ENCODE measurements around the gene MID1.

Gene MID1

DNA sequence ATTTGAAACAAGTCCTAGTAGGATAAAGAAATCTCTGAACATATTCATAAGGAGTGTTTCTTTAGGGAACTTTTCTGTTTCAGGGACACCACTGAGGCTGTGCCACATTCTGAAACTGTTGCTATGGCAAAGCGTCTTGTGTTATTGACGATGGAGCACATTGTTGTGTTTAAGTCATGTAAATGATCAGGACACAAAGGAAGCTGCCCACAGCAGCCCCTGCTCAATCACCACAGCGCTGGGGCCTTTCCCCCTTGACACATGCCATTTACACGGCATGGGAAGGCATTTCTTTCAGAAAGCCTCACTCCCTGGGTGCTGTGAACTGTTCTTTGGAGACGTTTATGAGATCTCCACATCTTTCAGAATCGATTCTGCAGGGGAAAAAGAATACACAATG lies 39.8 kb upstream of the MID1 start:
- H3K36me3 ChIP-seq (ENCODE audit: control insufficient read depth in 1 of 2, insufficient read depth in 2 of 2, low read depth in 1 of 2, low read length in 2 of 2): no peaks in the 10 kb centered on the region
- H3K27ac ChIP-seq (ENCODE audit: low read length, poor library complexity, severe bottlenecking): no peak overlapping the region
- no peak overlapping the region for H3K4me3 ChIP-seq (ENCODE audit: insufficient read depth in 1 of 2, low read depth in 1 of 2, low read length in 2 of 2)
- H3K79me1 ChIP-seq (replicated peaks; ENCODE audit: low read length, poor library complexity, severe bottlenecking): no peaks in the 10 kb centered on the region
- H3K27me3 ChIP-seq (ENCODE audit: control insufficient read depth in 1 of 2, insufficient read depth in 1 of 2, low read length in 2 of 2): no peaks in the 10 kb centered on the region
- no peak overlapping the region for H3K4me2 ChIP-seq (ENCODE audit: low read length, poor library complexity, severe bottlenecking)
- no peak overlapping the region for H2BK120ac ChIP-seq (ENCODE audit: low read depth, low read length)
- H2BK5ac ChIP-seq (ENCODE audit: low read depth, low read length, poor library complexity, severe bottlenecking): no peak overlapping the region
- no peak overlapping the region for H4K91ac ChIP-seq (ENCODE audit: low read length)
- no peak overlapping the region for H2BK15ac ChIP-seq (ENCODE audit: low read depth, poor library complexity, severe bottlenecking)
- WGBS: 25% methylated on average over 3 of the region's 6 CpGs
- no peak overlapping the region for H2AK5ac ChIP-seq (ENCODE audit: low read length, severe bottlenecking)
- H3K4me1 ChIP-seq (ENCODE audit: control insufficient read depth, insufficient read depth, low read depth, low read length): no peaks in the 10 kb centered on the region
- no peak overlapping the region for H3K14ac ChIP-seq (ENCODE audit: low read length in 2 of 2)
- H2AFZ ChIP-seq (ENCODE audit: low read depth, low read length): no peak overlapping the region
- no peak overlapping the region for H4K8ac ChIP-seq (ENCODE audit: low read length)
- H3K9me3 ChIP-seq (ENCODE audit: control insufficient read depth, low read length): no peaks in the 10 kb centered on the region
- H2BK12ac ChIP-seq (ENCODE audit: low read length in 2 of 2): no peak overlapping the region
- H3K9ac ChIP-seq (ENCODE audit: low read length): no peak overlapping the region
- no peak overlapping the region for H3K18ac ChIP-seq (ENCODE audit: low read depth in 1 of 2, low read length in 2 of 2)
- H3K23ac ChIP-seq (ENCODE audit: low read length in 2 of 2): no peak overlapping the region
- DNase-seq: no peak
- no peak overlapping the region for H3K4ac ChIP-seq (ENCODE audit: low read depth in 1 of 2, low read length in 2 of 2)

DNA sequence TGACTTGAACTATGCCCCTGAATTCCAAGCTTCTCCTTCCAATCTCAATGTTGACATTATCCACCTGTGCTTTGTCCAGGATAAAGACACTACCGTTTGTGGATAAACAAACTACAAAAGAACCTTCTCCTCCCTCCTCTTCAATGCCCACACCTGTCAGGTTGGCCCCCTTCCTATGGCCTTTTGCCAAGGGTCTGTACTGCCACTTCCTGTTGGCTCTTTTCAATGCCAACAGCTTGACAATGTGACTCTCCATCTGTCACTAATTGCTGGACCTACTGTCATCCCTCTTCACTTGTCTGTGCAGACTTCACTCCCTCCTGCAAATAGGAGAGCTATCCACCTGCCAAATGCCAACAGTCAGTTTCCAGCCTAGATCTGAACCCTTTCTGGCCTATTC lies 35.8 kb upstream of the MID1 start:
- H3K79me1 ChIP-seq (replicated peaks; ENCODE audit: low read length, poor library complexity, severe bottlenecking): no peaks in the 10 kb centered on the region
- no peak overlapping the region for H2BK120ac ChIP-seq (ENCODE audit: low read depth, low read length)
- H2AK5ac ChIP-seq (ENCODE audit: low read length, severe bottlenecking): no peak overlapping the region
- H3K36me3 ChIP-seq (ENCODE audit: control insufficient read depth in 1 of 2, insufficient read depth in 2 of 2, low read depth in 1 of 2, low read length in 2 of 2): no peaks in the 10 kb centered on the region
- H4K8ac ChIP-seq (ENCODE audit: low read length): no peak overlapping the region
- no peak overlapping the region for H4K91ac ChIP-seq (ENCODE audit: low read length)
- H3K18ac ChIP-seq (ENCODE audit: low read depth in 1 of 2, low read length in 2 of 2): no peak overlapping the region
- no peak overlapping the region for H3K23ac ChIP-seq (ENCODE audit: low read length in 2 of 2)
- H3K27me3 ChIP-seq (ENCODE audit: control insufficient read depth in 1 of 2, insufficient read depth in 1 of 2, low read length in 2 of 2): no peaks in the 10 kb centered on the region
- no peak overlapping the region for H2BK12ac ChIP-seq (ENCODE audit: low read length in 2 of 2)
- no peak overlapping the region for H3K9ac ChIP-seq (ENCODE audit: low read length)
- H3K4ac ChIP-seq (ENCODE audit: low read depth in 1 of 2, low read length in 2 of 2): no peak overlapping the region
- H3K9me3 ChIP-seq (ENCODE audit: control insufficient read depth, low read length): no peaks in the 10 kb centered on the region
- H3K4me2 ChIP-seq (ENCODE audit: low read length, poor library complexity, severe bottlenecking): no peak overlapping the region
- H2BK5ac ChIP-seq (ENCODE audit: low read depth, low read length, poor library complexity, severe bottlenecking): no peak overlapping the region
- H3K14ac ChIP-seq (ENCODE audit: low read length in 2 of 2): no peak overlapping the region
- 79% methylated on average over 1 of the region's 1 CpG for WGBS
- no peak overlapping the region for H3K4me3 ChIP-seq (ENCODE audit: insufficient read depth in 1 of 2, low read depth in 1 of 2, low read length in 2 of 2)
- no peak overlapping the region for H2BK15ac ChIP-seq (ENCODE audit: low read depth, poor library complexity, severe bottlenecking)
- H3K4me1 ChIP-seq (ENCODE audit: control insufficient read depth, insufficient read depth, low read depth, low read length): no peaks in the 10 kb centered on the region
- no peak overlapping the region for H2AFZ ChIP-seq (ENCODE audit: low read depth, low read length)
- H3K27ac ChIP-seq (ENCODE audit: low read length, poor library complexity, severe bottlenecking): no peak overlapping the region
- no peak for DNase-seq

DNA sequence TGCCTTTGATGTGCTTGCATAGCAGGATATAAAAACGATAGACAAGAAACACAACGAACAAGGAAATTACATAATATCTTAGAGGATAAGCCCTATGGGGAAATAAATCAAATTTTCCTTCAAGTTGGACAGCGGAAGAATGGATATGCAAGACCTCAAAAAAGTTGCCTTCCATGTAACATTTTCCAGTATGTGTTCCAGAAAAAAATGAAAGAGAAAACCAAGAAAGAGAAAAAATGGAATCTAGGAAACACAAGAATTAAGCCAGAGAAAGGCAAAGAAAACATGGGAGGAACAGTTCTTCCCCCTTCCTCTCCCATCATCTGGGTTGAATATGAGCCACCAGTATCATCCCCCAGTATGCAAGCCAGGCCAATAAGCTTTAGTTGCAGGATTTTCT lies 34.6 kb upstream of the MID1 start:
- Histone ChIP-seq H3K9me3 (ENCODE audit: control insufficient read depth, low read length) (no peaks in the 10 kb centered on the region), H3K27ac (ENCODE audit: low read length, poor library complexity, severe bottlenecking) (no peak overlapping the region), H3K23ac (ENCODE audit: low read length in 2 of 2) (no peak overlapping the region), H4K8ac (ENCODE audit: low read length) (no peak overlapping the region), H3K36me3 (ENCODE audit: control insufficient read depth in 1 of 2, insufficient read depth in 2 of 2, low read depth in 1 of 2, low read length in 2 of 2) (no peaks in the 10 kb centered on the region), H2BK5ac (ENCODE audit: low read depth, low read length, poor library complexity, severe bottlenecking) (no peak overlapping the region), H3K18ac (ENCODE audit: low read depth in 1 of 2, low read length in 2 of 2) (no peak overlapping the region), H4K91ac (ENCODE audit: low read length) (no peak overlapping the region), H3K4ac (ENCODE audit: low read depth in 1 of 2, low read length in 2 of 2) (no peak overlapping the region), H3K4me2 (ENCODE audit: low read length, poor library complexity, severe bottlenecking) (no peak overlapping the region), H3K27me3 (ENCODE audit: control insufficient read depth in 1 of 2, insufficient read depth in 1 of 2, low read length in 2 of 2) (no peaks in the 10 kb centered on the region), H3K4me3 (ENCODE audit: insufficient read depth in 1 of 2, low read depth in 1 of 2, low read length in 2 of 2) (no peak overlapping the region), H2BK15ac (ENCODE audit: low read depth, poor library complexity, severe bottlenecking) (no peak overlapping the region), H3K79me1 (replicated peaks; ENCODE audit: low read length, poor library complexity, severe bottlenecking) (no peaks in the 10 kb centered on the region), H2BK120ac (ENCODE audit: low read depth, low read length) (no peak overlapping the region), H3K4me1 (ENCODE audit: control insufficient read depth, insufficient read depth, low read depth, low read length) (no peaks in the 10 kb centered on the region), H2BK12ac (ENCODE audit: low read length in 2 of 2) (no peak overlapping the region), H2AK5ac (ENCODE audit: low read length, severe bottlenecking) (no peak overlapping the region), H3K9ac (ENCODE audit: low read length) (no peak overlapping the region), H3K14ac (ENCODE audit: low read length in 2 of 2) (no peak overlapping the region), H2AFZ (ENCODE audit: low read depth, low read length) (no peak overlapping the region)
- WGBS: no CpG with 5 or more reads among the region's 3 CpGs
- DNase-seq: no peak

DNA sequence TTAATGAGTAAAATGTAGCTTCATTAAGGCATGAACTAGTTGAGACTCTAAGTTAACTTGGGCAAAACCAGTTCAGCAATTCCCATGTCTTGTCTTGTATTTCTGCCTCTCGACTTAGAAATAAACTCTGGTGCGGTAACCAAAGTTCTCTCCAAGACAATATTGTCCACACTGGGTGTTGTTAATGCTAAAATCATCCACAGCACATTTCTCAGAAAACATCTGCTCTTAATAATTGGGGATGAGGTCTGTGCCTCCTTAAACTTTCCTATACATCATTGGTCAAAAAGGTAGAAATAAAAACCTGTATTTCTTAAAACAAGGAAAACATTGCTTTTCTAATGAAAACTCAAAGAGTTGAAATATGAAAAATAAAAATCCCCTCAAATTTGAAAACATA lies 32.9 kb upstream of the MID1 start:
- no peak overlapping the region for H3K4me2 ChIP-seq (ENCODE audit: low read length, poor library complexity, severe bottlenecking)
- H3K9ac ChIP-seq (ENCODE audit: low read length): no peak overlapping the region
- H3K23ac ChIP-seq (ENCODE audit: low read length in 2 of 2): no peak overlapping the region
- H3K4ac ChIP-seq (ENCODE audit: low read depth in 1 of 2, low read length in 2 of 2): no peak overlapping the region
- H2BK5ac ChIP-seq (ENCODE audit: low read depth, low read length, poor library complexity, severe bottlenecking): no peak overlapping the region
- H4K8ac ChIP-seq (ENCODE audit: low read length): no peak overlapping the region
- no peak overlapping the region for H2BK15ac ChIP-seq (ENCODE audit: low read depth, poor library complexity, severe bottlenecking)
- WGBS: 100% methylated on average over 1 of the region's 2 CpGs
- H3K27me3 ChIP-seq (ENCODE audit: control insufficient read depth in 1 of 2, insufficient read depth in 1 of 2, low read length in 2 of 2): no peaks in the 10 kb centered on the region
- H3K18ac ChIP-seq (ENCODE audit: low read depth in 1 of 2, low read length in 2 of 2): no peak overlapping the region
- no peaks in the 10 kb centered on the region for H3K9me3 ChIP-seq (ENCODE audit: control insufficient read depth, low read length)
- no peaks in the 10 kb centered on the region for H3K36me3 ChIP-seq (ENCODE audit: control insufficient read depth in 1 of 2, insufficient read depth in 2 of 2, low read depth in 1 of 2, low read length in 2 of 2)
- no peak overlapping the region for H2BK120ac ChIP-seq (ENCODE audit: low read depth, low read length)
- no peak overlapping the region for H4K91ac ChIP-seq (ENCODE audit: low read length)
- H2AFZ ChIP-seq (ENCODE audit: low read depth, low read length): no peak overlapping the region
- no peaks in the 10 kb centered on the region for H3K4me1 ChIP-seq (ENCODE audit: control insufficient read depth, insufficient read depth, low read depth, low read length)
- DNase-seq: no peak
- H3K14ac ChIP-seq (ENCODE audit: low read length in 2 of 2): no peak overlapping the region
- H2BK12ac ChIP-seq (ENCODE audit: low read length in 2 of 2): no peak overlapping the region
- H3K4me3 ChIP-seq (ENCODE audit: insufficient read depth in 1 of 2, low read depth in 1 of 2, low read length in 2 of 2): no peak overlapping the region
- H3K79me1 ChIP-seq (replicated peaks; ENCODE audit: low read length, poor library complexity, severe bottlenecking): no peaks in the 10 kb centered on the region
- H2AK5ac ChIP-seq (ENCODE audit: low read length, severe bottlenecking): no peak overlapping the region
- H3K27ac ChIP-seq (ENCODE audit: low read length, poor library complexity, severe bottlenecking): no peak overlapping the region

Measured in mesenchymal stem cell (in vitro differentiated cells and primary cell).